ENCODE data around the gene PUS10.

- no peak for TF ChIP-seq EZH2phosphoT487 (IDR thresholded peaks at IDR 0.05; ENCODE audit: insufficient read depth, low read depth)
- no peak for TF ChIP-seq EZH2 (IDR thresholded peaks at IDR 0.05; ENCODE audit: insufficient read depth, poor library complexity, severe bottlenecking)
Observed at GRCh38 chr2:60899892-60900249, 118.2 kb downstream of the PUS10 start.
